ENCODE results near the gene GFRAL. TPM values are rescaled to one million over a fixed set of nuclear protein-coding genes. Genes with fewer than 3 reads are reported as not detected.

Gene GFRAL
- total RNA-seq, 1 donor from 2014 or later, result not detected

- Mint-ChIP-seq H3K27me3 (ENCODE audit: low read depth) (no peaks in the 10 kb centered on the region), H3K9me3 (no peaks in the 10 kb centered on the region), H3K4me3 (ENCODE audit: low read depth) (no peak overlapping the region), H3K4me1 (ENCODE audit: low read depth) (no peaks in the 10 kb centered on the region), H3K27ac (no peak overlapping the region), H3K36me3 (ENCODE audit: low read depth) (no peaks in the 10 kb centered on the region)
- intact Hi-C loops (cut with micrococcal nuclease), result loop anchor here (10.0 kb wide), 1 partner anchor 439 kb away; no protein-coding TSS in a partner anchor
- no peak for DNase-seq (ENCODE audit: low spot score)
Observed at GRCh38 chr6:55445648-55446204, 118.5 kb downstream of the GFRAL start.

- no peak for DNase-seq (ENCODE audit: low spot score)
- H3K27ac Mint-ChIP-seq, result no peak overlapping the region
- intact Hi-C loops (cut with micrococcal nuclease), result loop anchor here (10.0 kb wide), 1 partner anchor 437 kb away; no protein-coding TSS in a partner anchor
Observed at GRCh38 chr6:55447891-55448290, 120.6 kb downstream of the GFRAL start.

GRCh38 chr6:55448451-55448850 lies 121.2 kb downstream of the GFRAL start:
- H3K27ac Mint-ChIP-seq, result no peak overlapping the region
- H3K27me3 Mint-ChIP-seq (ENCODE audit: low read depth), result no peaks in the 10 kb centered on the region
- DNase-seq (ENCODE audit: low spot score), result no peak
- H3K36me3 Mint-ChIP-seq (ENCODE audit: low read depth), result no peaks in the 10 kb centered on the region
- no peaks in the 10 kb centered on the region for H3K4me1 Mint-ChIP-seq (ENCODE audit: low read depth)
- no peak overlapping the region for H3K4me3 Mint-ChIP-seq (ENCODE audit: low read depth)
- intact Hi-C loops (cut with micrococcal nuclease), result loop anchor here (10.0 kb wide), 1 partner anchor 436 kb away; no protein-coding TSS in a partner anchor
- peaks cover 5% of the 10 kb centered on the region for H3K9me3 Mint-ChIP-seq

More at GRCh38 chr6:55447891-55448290, 120.6 kb downstream of the GFRAL start:
- Mint-ChIP-seq H3K4me3 (ENCODE audit: low read depth) (no peak overlapping the region), H3K4me1 (ENCODE audit: low read depth) (no peaks in the 10 kb centered on the region), H3K27me3 (ENCODE audit: low read depth) (no peaks in the 10 kb centered on the region), H3K9me3 (peaks cover 5% of the 10 kb centered on the region), H3K36me3 (ENCODE audit: low read depth) (no peaks in the 10 kb centered on the region)

GRCh38 chr6:55449225-55449624 lies 122.0 kb downstream of the GFRAL start:
- no peak for DNase-seq (ENCODE audit: low spot score)
- Mint-ChIP-seq H3K36me3 (ENCODE audit: low read depth) (no peaks in the 10 kb centered on the region), H3K27me3 (ENCODE audit: low read depth) (no peaks in the 10 kb centered on the region), H3K9me3 (peaks cover 5% of the 10 kb centered on the region), H3K4me1 (ENCODE audit: low read depth) (no peaks in the 10 kb centered on the region), H3K27ac (no peak overlapping the region), H3K4me3 (ENCODE audit: low read depth) (no peak overlapping the region)
- intact Hi-C loops (cut with micrococcal nuclease), result loop anchor here (10.0 kb wide), 1 partner anchor 436 kb away; no protein-coding TSS in a partner anchor

GRCh38 chr6:55450005-55450404 lies 122.7 kb downstream of the GFRAL start:
- Mint-ChIP-seq H3K27me3 (ENCODE audit: low read depth) (no peaks in the 10 kb centered on the region), H3K4me3 (ENCODE audit: low read depth) (no peak overlapping the region), H3K36me3 (ENCODE audit: low read depth) (no peaks in the 10 kb centered on the region), H3K4me1 (ENCODE audit: low read depth) (no peaks in the 10 kb centered on the region), H3K27ac (no peak overlapping the region), H3K9me3 (peaks cover 5% of the 10 kb centered on the region)
- DNase-seq (ENCODE audit: low spot score), result no peak
- intact Hi-C loops (cut with micrococcal nuclease), result no loop called here

Other genes starting within 250 kb of the GFRAL start
- gene HCRTR2, start 153.0 kb upstream of the GFRAL start, total RNA-seq, result not detected in 2 replicates